ENCODE measurements around the gene SCNN1A.
A peak's percentile ranks its signal among the peaks of the same experiment; 100 is the strongest.
"Not testable (repeated sequence)": the region's sequence is repeated elsewhere in the genome, so short reads cannot be mapped to it uniquely, and the experiment has no call there.

The SCNN1A gene

DNA sequence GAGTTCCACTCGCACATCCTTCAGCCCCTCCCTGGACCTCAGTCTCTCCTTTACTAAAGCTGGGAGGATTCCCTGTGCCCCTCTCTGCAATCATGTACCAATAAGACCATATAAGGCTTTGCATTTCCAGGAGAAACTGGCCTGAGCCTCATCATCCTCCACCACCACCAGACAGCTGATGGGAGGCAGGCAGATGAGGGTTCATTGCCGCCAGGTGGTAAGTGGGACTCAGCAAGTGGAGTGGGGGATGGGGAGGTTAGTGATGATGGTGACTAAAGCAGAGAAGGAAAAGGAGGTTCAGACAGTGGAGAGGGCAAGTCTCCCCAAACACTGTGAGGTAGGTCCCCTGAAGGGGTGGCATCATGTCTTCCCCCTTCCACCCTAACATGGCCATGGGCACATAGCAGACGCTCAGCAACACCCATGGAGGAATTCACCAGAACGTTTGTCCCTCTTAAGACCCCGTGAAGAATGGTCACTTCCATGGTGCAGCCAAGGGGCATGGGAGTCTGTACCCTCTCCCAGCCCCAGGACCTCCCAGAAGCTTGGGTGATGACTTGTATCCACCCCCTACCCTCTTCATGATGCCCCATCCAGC is 29.0 kb downstream of the SCNN1A start:
- FAIRE-seq: no peak

DNA sequence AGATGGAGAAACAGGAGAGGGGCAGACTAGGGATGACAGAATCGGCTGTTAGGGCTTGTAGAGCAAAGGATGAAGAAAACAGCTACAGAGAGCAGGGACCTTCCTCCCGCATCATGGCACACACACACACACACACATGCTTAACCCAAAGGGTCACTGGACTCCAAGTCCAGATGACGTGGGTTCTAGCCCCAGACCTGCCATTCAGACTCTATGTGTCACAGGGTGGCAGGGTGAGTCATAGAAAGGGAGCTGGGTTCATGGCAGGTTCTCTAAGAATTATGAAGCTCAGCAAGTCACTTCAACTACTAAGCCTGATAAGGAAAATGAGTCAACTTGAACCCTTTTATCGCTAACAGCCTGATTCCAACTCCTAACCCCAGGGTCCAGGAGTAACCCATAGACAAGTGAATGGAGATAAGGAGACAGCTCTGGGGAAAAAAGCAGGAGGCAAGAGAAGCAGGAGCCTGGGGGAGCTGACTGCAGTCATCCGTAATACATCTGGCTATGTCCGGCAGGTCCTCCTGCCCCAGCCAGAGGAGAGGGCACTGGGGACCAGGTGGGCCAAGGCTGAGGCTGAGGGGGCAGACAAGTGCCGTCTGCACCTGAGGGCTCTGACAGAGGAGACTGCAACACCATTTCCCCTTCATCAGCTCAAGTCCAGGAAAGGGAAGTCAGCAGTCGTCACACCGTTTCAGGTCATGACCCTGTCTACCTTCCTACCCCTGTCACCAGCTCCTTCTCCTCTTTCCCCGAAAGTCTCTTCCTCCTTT is 29.9 kb downstream of the SCNN1A start:
- FAIRE-seq: no peak

DNA sequence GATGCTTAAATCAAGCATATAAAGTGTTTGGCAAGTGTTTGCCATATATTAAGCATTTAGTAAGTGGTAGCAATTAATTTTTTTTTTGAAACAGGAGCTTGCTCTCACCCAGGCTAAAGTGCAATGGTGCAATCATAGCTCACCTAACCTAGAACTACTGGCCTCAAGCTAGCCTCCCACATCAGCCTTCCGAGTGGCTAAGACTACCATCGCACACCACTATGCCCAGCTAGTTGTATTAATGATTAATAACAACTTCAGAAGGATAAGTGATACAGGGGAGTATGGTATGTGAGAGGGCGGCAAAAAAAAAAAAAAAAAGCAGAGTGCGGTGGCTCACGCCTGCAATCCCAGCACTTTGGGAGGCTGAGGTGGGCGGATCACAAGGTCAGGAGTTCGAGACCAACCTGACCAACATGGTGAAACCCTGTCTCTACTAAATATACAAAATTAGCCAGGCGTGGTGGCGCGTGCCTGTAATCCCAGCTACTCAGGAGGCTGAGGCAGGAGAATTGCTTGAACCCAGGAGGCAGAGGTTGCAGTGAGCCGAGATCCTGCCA is 31.2 kb downstream of the SCNN1A start:
- not testable (repeated sequence) for FAIRE-seq

DNA sequence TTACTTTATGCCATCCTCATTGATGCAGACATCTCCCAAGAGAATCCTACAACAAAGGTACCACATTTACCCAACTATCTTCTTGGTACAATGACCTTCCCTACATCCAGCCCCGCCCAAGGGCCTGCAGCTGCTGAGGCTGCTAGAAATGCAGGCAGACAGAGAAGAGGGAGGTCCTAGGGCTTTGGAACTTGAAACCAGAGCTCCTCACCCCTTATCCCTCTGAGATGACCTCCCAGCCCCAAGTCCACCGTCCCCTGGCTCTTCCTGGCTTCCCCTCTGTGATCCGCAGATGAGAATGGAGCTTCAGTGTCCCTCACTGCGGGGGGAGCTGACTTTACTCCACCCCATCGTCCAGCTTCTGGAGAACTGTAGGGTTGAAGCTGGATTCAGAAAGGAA is 31.8 kb downstream of the SCNN1A start:
- FAIRE-seq: no peak

DNA sequence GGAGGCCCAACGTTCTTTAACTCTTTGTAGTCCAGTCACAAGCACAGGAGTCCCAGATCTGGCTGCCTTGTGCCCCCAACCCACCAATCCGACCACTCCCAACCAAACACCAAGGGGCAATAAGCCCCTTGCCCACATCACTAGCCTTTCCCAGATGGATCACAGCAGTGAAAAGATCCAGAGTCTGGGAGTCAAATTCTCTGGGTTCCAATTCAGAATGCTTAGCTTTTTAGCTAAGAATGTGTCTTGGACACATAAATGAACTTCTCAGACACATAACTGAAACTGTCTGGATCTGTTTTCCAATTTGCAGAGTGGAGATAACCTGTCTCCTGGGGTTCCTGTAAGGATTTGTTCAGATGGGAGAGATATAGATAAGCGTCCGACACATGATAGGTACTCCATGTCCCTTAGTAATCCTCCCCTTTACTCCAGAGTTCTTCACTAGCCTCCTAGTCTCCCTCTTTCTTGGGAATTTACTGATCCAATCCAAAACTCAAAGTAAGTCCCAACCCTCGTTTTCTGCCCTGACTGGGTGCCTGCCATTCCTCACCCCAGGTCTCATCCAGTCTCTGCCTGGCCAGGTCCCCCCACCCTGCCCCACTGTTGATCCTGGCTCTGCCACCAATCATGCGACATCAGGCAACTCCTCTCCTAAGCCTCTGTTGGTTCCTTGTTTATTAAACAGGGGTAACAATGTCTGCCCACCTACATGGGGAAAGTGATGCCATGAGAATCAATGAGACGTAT is 33.0 kb downstream of the SCNN1A start:
- peak; percentile 30 for FAIRE-seq

DNA sequence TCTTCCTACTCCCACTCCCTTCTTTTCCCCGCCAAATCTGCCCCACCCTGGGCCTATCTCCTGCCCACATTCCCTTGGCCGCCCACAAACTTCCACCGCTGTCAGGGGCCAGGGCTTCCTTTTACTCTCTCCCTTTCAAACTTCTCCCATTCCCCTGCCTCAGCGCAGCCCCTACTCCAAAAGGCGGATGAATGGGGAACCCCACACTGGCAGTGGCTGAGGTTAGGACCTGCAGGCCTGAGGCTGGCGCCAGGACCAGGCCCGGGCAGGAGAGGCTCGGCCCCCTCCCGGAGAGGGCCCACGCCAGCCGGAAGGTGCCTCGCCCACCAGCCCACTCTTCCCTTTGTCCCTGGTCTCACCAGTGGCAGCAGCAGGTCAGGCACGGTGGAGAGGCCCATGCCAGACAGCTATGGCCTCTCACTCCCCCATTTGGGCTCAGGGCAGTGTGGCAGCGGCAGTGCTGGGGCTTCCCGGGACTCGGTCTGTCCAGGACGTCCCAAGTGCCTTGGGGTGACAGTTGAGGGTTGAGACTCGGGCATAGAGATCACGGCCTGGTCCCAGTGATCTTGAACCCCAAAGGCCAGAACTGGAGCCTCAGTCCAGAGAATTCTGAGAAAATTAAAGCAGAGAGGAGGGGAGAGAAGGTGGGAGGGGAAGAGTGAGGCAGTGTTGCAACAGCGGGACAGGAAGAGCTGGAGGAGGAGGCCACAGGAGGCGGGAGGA is 33.8 kb downstream of the SCNN1A start, which contains the start of gene TNFRSF1A:
TNFRSF1A (minus strand) TSS at position 660 of the 723 bp plus-strand sequence; CDS start at position 398, 262 bp downstream.
- peak; percentile 66 for FAIRE-seq

DNA sequence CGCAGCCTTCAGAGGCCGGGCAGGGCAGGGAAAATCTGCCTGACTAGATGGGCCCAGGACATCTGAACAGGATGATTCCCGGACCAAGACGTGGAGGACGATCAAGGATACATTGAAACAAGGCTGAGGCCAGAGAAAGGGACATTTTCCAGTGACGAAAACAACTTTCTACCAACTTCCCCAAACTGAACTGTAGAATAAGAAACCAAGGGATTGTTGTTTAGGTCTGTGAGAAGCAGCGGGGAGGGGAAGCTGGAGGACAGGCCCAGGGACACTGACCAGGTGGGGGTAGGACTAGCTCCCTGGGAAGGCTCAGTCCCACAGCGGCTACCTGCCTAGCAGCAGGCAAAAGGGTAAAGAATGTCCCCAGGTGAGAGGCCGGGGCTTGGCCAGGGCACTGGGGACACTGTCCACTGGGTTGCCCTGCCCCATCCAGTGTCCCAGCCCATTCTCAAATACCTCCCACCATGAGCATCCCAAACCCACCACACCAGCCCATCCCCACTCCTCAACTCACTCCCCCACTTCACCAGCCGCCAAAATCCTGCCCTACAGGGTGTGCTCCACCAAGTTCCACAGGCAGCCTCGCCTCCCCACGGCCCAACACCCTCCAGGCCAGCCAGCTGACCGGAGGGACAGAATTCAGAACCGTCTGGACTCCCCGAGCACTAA is 34.5 kb downstream of the SCNN1A start:
- no peak for FAIRE-seq

DNA sequence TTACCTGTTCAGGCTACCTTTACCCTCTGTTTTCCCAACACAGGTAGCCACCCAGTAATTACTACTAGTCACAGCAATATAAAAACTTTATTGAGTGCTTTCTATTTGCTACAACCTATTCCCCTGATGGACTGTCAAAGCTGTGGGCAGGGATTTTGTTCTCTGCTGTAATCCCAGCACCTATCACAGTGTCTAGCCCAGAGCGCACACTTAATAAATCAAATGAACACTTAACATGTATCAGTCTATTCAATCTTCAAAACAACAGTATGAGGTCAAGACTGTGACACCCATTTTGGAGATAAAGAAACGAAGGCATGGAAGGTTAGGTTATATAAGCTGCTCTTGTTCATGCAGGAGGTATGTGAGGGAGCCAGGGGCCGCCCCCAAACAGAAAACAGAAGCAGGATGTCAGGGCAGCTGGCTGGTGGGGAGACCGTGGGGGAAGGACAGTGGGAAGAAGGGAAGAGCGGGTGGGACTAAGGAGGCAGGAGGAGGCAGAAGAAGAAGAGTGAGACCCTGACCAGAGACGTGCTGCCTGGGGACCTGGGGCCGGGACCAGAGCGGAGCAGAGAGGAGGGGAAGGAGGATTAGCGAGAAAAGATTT is 35.2 kb downstream of the SCNN1A start:
- no peak for FAIRE-seq

DNA sequence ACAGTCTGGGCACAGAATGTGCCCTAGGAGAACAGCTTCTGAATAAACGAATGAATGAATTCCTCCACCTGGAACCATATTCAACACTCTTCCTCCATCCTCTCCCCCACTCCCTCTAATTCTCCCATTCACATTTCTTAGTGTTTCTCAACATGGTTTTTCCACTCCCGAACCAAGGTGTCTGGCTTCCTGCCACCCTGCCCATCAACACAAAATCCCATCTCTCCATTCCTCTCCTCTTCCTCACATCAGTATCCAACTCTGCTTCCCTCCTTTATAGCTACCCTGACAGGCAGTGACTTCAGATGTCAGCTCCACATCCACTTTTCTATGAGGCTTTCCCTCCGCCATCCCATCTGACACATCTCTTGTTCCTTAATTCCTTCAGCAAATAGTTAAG is 36.4 kb downstream of the SCNN1A start:
- FAIRE-seq: no peak

DNA sequence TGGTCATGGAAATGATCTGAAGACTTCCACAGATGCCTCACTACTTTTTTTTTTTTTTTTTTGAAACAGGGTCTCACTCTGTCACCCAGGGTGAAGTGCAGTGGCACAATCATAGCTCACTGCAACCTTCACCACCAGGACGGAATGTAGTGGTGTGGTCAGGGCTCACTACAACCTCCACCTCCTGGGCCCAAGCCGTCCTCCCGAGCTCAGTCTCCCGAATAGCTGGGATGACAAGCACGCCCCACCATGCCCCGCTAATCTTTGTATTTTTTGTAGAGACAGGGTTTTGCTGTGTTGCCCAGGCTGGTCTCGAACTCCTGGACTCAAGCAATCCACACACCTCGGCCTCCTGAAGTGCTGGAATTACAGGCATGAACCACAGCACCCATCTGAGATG is 36.8 kb downstream of the SCNN1A start:
- not testable (repeated sequence) for FAIRE-seq

DNA sequence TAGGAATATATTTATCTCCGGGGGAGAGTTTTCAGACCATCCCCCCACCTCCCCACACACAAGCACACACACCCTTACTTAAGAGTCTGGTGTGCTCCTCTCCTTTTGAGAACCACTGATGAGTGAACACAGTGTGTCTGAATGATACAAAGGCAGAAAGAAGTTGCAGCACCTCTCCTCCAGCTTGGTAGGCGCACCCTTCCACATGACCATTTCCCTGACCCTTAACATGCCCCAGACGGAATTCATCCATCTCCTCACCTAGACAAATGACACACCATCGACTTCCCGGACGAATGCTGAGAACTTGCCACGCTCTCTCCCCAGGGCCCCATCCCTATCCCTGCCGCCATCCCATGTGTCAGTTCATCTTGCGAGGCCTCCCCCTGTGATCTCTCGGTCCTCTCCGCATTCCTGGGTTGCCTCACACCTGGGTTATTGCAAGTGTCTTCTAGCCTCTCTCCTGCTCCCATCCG is 37.4 kb downstream of the SCNN1A start:
- FAIRE-seq: no peak

DNA sequence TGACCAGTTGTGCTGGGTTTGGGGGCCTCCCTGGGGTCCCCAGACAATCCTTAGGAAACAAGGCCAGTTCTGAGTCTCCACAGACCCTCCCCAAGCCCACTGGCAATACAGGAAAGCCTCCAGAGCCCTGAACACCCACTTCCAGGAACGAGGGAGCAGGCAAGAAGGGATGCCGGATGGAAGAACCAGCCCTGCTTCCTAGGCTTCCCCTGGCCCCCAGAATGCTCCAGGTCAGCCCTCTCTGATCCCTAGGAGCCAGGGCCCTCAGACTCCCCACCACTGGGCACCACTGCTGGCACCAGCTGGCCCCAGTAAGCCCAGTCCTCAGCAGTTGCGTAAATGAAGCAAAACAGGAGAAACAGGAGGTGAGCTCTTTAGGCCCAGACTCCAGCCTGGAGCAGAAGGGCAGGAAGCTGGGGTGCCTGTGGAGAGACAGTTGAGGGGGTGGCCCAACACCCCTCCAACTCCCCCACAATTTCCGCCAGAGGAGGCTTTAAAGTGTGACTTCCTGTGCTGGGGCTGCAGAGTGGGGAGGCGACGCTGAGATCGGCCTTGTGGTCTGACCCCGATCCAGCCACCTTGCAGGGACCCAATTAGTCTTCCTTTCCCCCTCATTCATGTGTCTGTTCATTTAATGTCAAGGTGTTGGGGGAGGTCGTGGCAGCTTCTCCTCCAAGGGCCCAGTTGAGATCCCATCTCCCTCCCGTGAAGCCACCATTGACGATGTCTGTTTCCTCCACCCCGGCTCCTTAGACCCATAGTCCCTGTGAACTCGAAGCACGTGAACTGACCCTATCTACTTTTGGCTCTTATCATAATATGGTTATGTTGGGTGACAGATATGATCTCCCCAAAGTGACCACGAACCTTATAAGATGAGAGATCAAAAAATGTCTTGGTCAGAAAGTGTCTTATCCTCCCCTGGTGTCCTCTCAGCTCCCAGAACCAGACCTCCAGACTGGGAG is 38.2 kb downstream of the SCNN1A start:
- FAIRE-seq: no peak

DNA sequence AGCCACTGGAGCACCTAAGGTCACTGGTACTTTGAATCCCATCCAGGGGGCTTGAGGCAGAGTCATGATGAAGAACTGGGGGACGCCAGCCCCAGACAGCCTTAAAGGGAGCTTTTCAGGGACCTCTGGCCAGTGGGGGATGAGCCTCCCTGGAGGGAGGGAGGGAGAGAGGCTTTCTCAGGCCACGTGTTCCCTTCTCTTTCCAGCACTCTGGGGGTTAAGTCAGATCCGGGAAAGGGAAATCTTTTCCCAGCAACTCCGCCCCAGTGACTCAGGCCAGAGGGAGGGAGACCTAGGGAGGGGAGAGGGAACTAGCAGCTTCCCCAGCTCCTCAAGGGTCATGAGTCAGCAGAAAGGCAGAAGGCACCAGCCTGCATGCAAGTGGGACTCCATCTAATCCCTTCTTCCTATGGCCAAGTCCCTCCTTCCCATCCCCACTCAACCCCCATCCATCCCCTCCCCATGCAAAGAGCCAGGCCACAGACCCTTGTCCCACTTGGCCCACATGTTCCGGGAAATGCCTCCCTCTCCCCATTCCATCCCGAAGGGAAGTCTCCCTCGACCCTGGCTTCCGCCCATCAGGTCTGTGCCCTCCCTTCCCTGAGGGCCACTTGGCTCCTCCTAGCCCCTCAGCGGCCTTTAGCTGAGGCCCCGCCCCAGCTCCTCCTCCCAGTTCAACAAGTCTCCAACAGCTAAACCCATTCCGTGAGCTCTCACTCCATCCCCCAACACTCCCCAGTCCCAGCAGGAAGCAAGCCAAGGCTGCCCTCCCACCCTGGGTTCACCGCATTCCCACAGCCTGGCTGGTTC is 39.1 kb downstream of the SCNN1A start:
- peak; percentile 96 for FAIRE-seq

DNA sequence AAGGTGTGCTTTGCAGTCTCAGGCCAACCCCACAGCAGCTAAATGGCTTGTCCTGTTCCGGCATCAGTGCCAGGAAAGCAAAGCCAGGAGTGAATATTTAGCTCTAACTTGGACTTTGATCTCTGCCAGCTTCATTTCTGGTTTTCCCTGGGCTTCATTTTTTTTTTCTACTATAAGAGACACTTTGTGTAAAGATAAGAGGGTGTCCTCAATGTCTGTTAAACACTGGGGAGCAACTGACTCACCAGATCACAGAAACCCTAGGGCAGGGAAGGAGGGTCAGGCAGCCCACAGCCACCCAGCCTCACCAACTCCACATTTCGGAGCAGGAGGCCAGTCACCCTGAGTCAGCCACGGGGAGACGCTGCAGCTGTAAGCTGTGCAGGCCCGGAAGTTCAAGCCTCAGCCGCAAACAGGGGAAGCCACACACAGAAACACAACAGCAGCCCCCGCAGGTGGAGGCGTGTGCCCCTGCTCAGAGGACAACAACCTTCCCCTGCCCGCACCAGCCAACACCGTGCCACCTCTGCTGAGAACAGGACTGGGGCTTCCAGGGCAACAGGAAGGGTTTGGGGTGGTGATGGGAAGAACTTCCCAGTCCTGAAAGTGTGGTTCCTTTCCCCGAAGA is 39.8 kb downstream of the SCNN1A start:
- FAIRE-seq: no peak

DNA sequence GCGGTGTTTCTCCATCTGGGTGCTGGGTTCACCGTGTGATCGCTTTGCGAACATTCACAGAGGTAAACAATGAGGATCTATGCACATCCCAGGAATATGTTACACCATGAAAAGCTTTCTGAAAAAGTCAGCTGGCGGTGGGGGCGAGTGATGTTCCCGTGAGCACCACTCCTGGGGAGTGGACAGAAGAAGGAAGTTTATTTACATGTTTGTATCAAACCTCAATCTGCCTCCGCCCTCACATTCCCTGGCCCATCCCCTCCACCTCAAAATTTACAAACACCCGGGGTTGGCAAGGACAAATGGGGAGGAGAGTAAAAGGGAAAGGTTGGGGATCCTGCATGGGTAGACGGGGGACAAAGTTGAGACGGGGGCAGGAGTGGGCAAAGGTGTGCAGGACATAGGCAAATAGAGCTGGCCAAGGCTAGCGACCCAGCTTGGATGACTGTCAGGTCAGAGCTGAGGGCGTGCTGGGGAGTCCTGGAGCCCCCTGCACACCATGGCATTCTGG is 40.4 kb downstream of the SCNN1A start:
- no peak for FAIRE-seq

DNA sequence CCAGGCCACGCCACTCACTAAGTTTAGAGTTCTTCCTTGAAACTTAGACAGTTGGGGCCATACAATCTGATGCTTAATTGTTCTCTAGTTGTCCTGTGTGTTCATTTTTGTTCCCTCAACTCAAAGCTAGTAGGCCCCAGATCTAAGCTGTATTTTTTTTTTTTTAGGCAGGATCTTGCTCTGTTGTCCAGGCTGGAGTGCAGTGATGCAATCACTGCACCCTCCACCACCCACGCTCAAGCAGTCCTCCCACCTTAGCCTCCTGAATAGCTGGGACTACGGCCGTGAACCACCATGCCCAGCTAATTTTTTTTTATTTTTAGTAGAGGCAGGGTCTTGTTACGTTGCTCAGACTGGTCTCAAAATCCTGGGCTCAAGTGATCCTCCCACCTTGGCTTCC is 41.0 kb downstream of the SCNN1A start:
- no peak for FAIRE-seq

DNA sequence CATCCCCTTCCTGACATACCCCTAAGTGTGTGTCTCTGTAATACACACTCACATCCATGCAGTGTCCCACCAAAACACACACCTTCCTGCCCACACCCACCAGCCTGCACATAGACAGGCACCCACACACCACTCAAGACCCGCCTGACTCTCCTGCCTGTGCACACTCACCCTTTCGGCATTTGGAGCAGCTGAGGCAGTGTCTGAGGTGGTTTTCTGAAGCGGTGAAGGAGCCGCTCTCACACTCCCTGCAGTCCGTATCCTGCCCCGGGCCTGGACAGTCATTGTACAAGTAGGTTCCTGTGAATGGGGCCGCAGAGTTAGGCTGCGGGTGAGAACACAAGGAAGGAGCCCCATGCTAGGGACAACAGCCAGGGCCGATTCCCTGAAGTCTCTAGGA is 41.8 kb downstream of the SCNN1A start:
- FAIRE-seq: no peak

DNA sequence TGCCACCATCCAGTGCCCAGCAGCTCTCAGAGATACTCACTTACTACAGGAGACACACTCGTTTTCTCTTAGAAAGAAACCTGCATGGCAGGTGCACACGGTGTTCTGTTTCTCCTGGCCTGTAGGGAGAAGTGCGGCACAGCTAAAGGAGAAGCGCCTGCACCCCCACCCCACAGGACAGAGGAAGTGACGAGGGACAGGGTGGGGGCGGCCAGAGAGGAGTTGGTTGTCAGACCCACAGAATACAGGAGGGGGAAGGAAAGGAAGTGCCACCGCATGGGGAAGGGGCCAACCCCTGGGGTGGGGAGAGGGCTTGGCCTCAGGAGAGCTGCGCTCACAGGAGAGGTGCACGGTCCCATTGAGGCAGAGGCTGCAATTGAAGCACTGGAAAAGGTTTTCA is 42.3 kb downstream of the SCNN1A start:
- no peak for FAIRE-seq

DNA sequence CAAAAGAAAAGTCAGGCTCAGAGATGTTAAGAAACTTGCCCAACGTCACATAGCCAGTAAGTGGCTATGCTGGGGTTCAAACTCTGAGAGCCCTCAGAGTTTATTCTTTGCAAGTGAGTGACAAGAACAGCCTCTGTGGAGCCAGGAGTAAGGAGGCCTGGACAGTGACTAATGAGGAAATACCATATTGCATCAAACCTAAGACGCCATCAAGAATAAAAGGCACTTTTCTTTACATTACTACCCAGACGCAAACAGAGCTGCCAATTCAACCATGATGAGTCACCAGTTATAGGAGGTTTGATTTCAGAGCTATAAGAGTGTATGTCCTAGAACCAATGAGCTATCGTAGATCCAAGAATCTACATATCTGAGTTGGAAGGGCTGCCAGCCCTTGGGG is 42.9 kb downstream of the SCNN1A start:
- peak; percentile 93 for FAIRE-seq

All from A204.1 (cell line).